Stimulated activated CD8-positive, alpha-beta memory T cell treated with anti-CD3 and anti-CD28 coated beads, Interleukin-4, amount 100 ng/mL, for 4 hours (primary cell): ENCODE measurements around the gene RPS6KA2.

Source experiments
- DNase-seq, 2 donors: peaks; one replicate each; pipeline ENCODE4 v3.0.0-alpha.2; 2020; ENCODE audit warnings: low read depth in 2 of 2, low spot score in 1 of 2

Gene RPS6KA2

GRCh38 chr6:166473886-166474571 is 153.0 kb downstream of the RPS6KA2 start:
- DNase-seq, result no peak

GRCh38 chr6:166472636-166473035 is 154.4 kb downstream of the RPS6KA2 start:
- DNase-seq, result no peak

GRCh38 chr6:166471797-166472260 is 155.2 kb downstream of the RPS6KA2 start:
- DNase-seq, result no peak

- no peak for DNase-seq
These were observed 156.1 kb downstream of the RPS6KA2 start for GRCh38 chr6:166470863-166471410.

- no peak for DNase-seq
These were observed 156.8 kb downstream of the RPS6KA2 start for GRCh38 chr6:166470029-166470862.

- no peak for DNase-seq
These were observed 157.6 kb downstream of the RPS6KA2 start for GRCh38 chr6:166469426-166469961.

GRCh38 chr6:166467436-166468000 is 159.5 kb downstream of the RPS6KA2 start:
- DNase-seq, result no peak

GRCh38 chr6:166466178-166467122 is 160.6 kb downstream of the RPS6KA2 start:
- no peak for DNase-seq

GRCh38 chr6:166465671-166466087 is 161.4 kb downstream of the RPS6KA2 start:
- no peak for DNase-seq

- DNase-seq, result no peak
These were observed 162.1 kb downstream of the RPS6KA2 start for GRCh38 chr6:166465003-166465399.

GRCh38 chr6:166464068-166465002 is 162.7 kb downstream of the RPS6KA2 start:
- no peak for DNase-seq

- no peak for DNase-seq
These were observed 163.5 kb downstream of the RPS6KA2 start for GRCh38 chr6:166463359-166464067.

- DNase-seq, result no peak
These were observed 164.5 kb downstream of the RPS6KA2 start for GRCh38 chr6:166462461-166463135.

GRCh38 chr6:166461821-166462460 is 165.1 kb downstream of the RPS6KA2 start:
- DNase-seq, result no peak

GRCh38 chr6:166460473-166461437 is 166.3 kb downstream of the RPS6KA2 start:
- DNase-seq, result no peak

- DNase-seq, result no peak
These were observed 167.1 kb downstream of the RPS6KA2 start for GRCh38 chr6:166459906-166460305.
